Lower leg skin (tissue), 4 donors: ENCODE data around the gene MTMR11. TPM values are rescaled to one million over a fixed set of nuclear protein-coding genes. Genes with fewer than 3 reads are reported as not detected.

Source experiments
- DNase-seq, 2 donors: peaks; one replicate each; pipeline ENCODE4 v3.0.0-alpha.2; 2019; ENCODE audit warnings: low spot score in 2 of 2
- H3K4me3 ChIP-seq: fragments of 200-600 bp; sonication (generic); 2 replicates; pipeline ENCODE4 v1.5.1; 2017; ENCODE audit warnings: mild to moderate bottlenecking, low read depth; ENCODE audit not compliant: poor library complexity, severe bottlenecking
- CTCF ChIP-seq, 3 donors: fragments of 450-650 bp; IDR thresholded peaks; one replicate each; pipeline ENCODE4 v1.5.1; 2016; ENCODE audit warnings: antibody characterized with exemption in 3 of 3, mild to moderate bottlenecking in 3 of 3, moderate library complexity in 2 of 3
- POLR2A ChIP-seq, 2 donors: fragments of 450-650 bp; IDR thresholded peaks; one replicate each; pipeline ENCODE4 v1.6.1; 2016 to 2017; ENCODE audit warnings: antibody characterized with exemption in 2 of 2, mild to moderate bottlenecking in 1 of 2, moderate library complexity in 1 of 2
- WGBS, 2 donors: methylation state at CpG; one replicate each; pipeline ENCODE4 v1.1.5; 2018; 5-methylcytosine and 5-hydroxymethylcytosine counted together
- intact Hi-C: fragments of 100-400 bp; cut with DNase I; formaldehyde crosslinking; loops from one replicate; pipeline ENCODE4 v1.15.0; 2023; ENCODE audit warnings: low total_unique reads
- total RNA-seq, 4 donors: library from RNA; depleted of rRNA; stranded (reverse); fragments of >200 nt; gene quantifications; one replicate each; pipeline ENCODE4 v1.1.0, GENCODE V29; 2016

Gene MTMR11
- total RNA-seq, 4 donors from 2014 or later: 15.6 to 21.4 (median 19.0) TPM

- no peak overlapping the region for H3K4me3 ChIP-seq
- no peak for DNase-seq
- WGBS, 2 donors: 78 to 84% methylated on average over 1 of the region's 1 CpG
- TF ChIP-seq POLR2A (IDR thresholded peaks at IDR 0.05): no peak
- TF ChIP-seq CTCF (IDR thresholded peaks at IDR 0.05): no peak
- intact Hi-C loops: no loop called here
These were observed 22.1 kb downstream of the MTMR11 start for GRCh38 chr1:149914545-149914944.

GRCh38 chr1:149906570-149907075, 30.1 kb downstream of the MTMR11 start:
- intact Hi-C loops: no loop called here
- 86 to 87% methylated on average over 10 of the region's 10 CpGs for WGBS, 2 donors
- no peak for DNase-seq
- TF ChIP-seq POLR2A (IDR thresholded peaks at IDR 0.05): no peak
- TF ChIP-seq CTCF (IDR thresholded peaks at IDR 0.05): no peak
- no peak overlapping the region for H3K4me3 ChIP-seq

- TF ChIP-seq POLR2A (IDR thresholded peaks at IDR 0.05): no peak
- no peak for TF ChIP-seq CTCF (IDR thresholded peaks at IDR 0.05)
- DNase-seq: no peak
- no peak overlapping the region for H3K4me3 ChIP-seq
- 76 to 83% methylated on average over 5 of the region's 5 CpGs for WGBS, 2 donors
- intact Hi-C loops: no loop called here
These were observed 32.7 kb downstream of the MTMR11 start for GRCh38 chr1:149903836-149904491.

- 0 to 7% methylated on average over 29 to 65 of the region's 65 CpGs for WGBS, 2 donors
- intact Hi-C loops: no loop called here
- DNase-seq: peak; percentile 94 to 98
- no peak for TF ChIP-seq CTCF (IDR thresholded peaks at IDR 0.05)
- H3K4me3 ChIP-seq: peak within 1 kb of the TSS; percentile 31
These were observed 37.0 kb downstream of the MTMR11 start, which contains the start of gene BOLA1 for GRCh38 chr1:149899460-149900284. BOLA1 (plus strand) TSS chr1:149899568; CDS start chr1:149900060, 492 bp downstream.

- no peak overlapping the region for H3K4me3 ChIP-seq
- TF ChIP-seq POLR2A (IDR thresholded peaks at IDR 0.05) (no peak), CTCF (IDR thresholded peaks at IDR 0.05) (no peak)
- DNase-seq: no peak
- 90 to 94% methylated on average over 4 of the region's 4 CpGs for whole genome bisulfite sequencing, 2 donors
- intact Hi-C loops: no loop called here
These were observed 40.1 kb downstream of the MTMR11 start for GRCh38 chr1:149896575-149896974.
